ENCODE measurements around the gene AOAH. TPM values are rescaled to one million over a fixed set of nuclear protein-coding genes. Genes with fewer than 3 reads are reported as not detected.

Gene AOAH
- total and polyA plus RNA-seq, 2 donors (not counting 3 experiments of a cell fraction or from before 2014, with no cell fraction given), result not detected

DNA sequence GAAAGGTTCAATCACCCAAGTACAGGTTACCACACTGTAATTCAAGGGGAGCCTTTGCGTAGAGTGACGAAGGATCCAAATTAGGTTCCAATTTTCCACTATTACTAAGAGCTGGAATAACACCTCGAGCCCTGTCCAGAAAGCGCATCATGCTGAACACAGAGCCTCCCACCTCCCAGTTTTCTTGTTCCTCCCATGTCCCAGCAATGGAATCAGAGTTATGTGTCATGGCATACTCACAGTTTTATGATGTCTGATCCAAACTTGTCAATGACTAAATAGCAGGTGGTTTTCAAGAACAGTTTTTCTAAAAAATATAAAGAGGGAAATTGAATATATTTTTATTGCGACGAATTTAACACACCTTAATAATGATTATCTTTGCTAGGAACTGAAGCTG lies 50.6 kb downstream of the AOAH start:
- Histone ChIP-seq H2AFZ (ENCODE audit: low read depth, low read length) (no peak overlapping the region), H3K9ac (replicated peaks; ENCODE audit: extremely low read depth, insufficient read depth, low read length) (no peak overlapping the region), H3K79me2 (ENCODE audit: control insufficient read depth, insufficient read depth, low read length) (no peaks in the 10 kb centered on the region), H3K4me2 (ENCODE audit: insufficient read depth, low read length) (no peak overlapping the region), H3K9me1 (replicated peaks; ENCODE audit: control insufficient read depth, extremely low read depth, insufficient read depth, low read length) (no peaks in the 10 kb centered on the region), H3K27ac (ENCODE audit: insufficient read depth, low read depth, low read length) (no peak overlapping the region), H3K27me3 (ENCODE audit: control insufficient read depth in 2 of 2, insufficient read depth in 2 of 2, low read length in 2 of 2) (no peaks in the 10 kb centered on the region), H3K36me3 (ENCODE audit: control insufficient read depth in 2 of 2, extremely low read depth in 1 of 2, insufficient read depth in 2 of 2, low read length in 2 of 2) (no peaks in the 10 kb centered on the region), H4K20me1 (replicated peaks; ENCODE audit: control insufficient read depth, extremely low read depth, insufficient read depth, low read length) (no peaks in the 10 kb centered on the region), H3K4me3 (replicated peaks in 1 of 3; ENCODE audit: insufficient read depth in 1 of 3, low read depth in 1 of 3, low read length in 3 of 3) (no peak overlapping the region), H3K9me3 (replicated peaks; ENCODE audit: control insufficient read depth, insufficient read depth, low read length) (no peaks in the 10 kb centered on the region), H3K4me1 (ENCODE audit: control insufficient read depth, extremely low read depth, insufficient read depth, low read length) (peaks cover 5% of the 10 kb centered on the region)
- DNase-seq (ENCODE audit: low read depth, low spot score) (no peak), FAIRE-seq (no peak)
- BruUV-seq (replicated peaks), result no TSS peak
- dilution Hi-C loops (cut with MboI; ENCODE audit: extremely low pct_ligation_motif_present, low sequenced_read_pairs) (no loop called here), intact Hi-C loops (cut with micrococcal nuclease) (no loop called here)
- TF ChIP-seq, protein P1, sequence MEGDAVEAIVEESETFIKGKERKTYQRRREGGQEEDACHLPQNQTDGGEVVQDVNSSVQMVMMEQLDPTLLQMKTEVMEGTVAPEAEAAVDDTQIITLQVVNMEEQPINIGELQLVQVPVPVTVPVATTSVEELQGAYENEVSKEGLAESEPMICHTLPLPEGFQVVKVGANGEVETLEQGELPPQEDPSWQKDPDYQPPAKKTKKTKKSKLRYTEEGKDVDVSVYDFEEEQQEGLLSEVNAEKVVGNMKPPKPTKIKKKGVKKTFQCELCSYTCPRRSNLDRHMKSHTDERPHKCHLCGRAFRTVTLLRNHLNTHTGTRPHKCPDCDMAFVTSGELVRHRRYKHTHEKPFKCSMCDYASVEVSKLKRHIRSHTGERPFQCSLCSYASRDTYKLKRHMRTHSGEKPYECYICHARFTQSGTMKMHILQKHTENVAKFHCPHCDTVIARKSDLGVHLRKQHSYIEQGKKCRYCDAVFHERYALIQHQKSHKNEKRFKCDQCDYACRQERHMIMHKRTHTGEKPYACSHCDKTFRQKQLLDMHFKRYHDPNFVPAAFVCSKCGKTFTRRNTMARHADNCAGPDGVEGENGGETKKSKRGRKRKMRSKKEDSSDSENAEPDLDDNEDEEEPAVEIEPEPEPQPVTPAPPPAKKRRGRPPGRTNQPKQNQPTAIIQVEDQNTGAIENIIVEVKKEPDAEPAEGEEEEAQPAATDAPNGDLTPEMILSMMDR (IDR thresholded peaks at IDR 0.05; ENCODE audit: extremely low read depth in 1 of 2, insufficient read depth in 1 of 2, low read depth in 1 of 2, low read length in 2 of 2), result no peak
- TF ChIP-seq POLR2A (IDR thresholded peaks at IDR 0.05; ENCODE audit: low read depth, low read length), result no peak
- TF ChIP-seq FOS (IDR thresholded peaks at IDR 0.05; ENCODE audit: borderline replicate concordance, insufficient read depth, low read length), result no peak
- TF ChIP-seq POLR2AphosphoS5 (IDR thresholded peaks at IDR 0.05; ENCODE audit: insufficient read depth, low read depth, low read length), result no peak
- no peak for TF ChIP-seq EZH2 (IDR thresholded peaks at IDR 0.05; ENCODE audit: borderline replicate concordance, low read depth, low read length, severe bottlenecking)
- no peak for TF ChIP-seq GATA2 (IDR thresholded peaks at IDR 0.05; ENCODE audit: insufficient read depth, insufficient read length, low read depth, low read length)
- no peak for TF ChIP-seq MYC (IDR thresholded peaks at IDR 0.05; ENCODE audit: low read depth, low read length)
- TF ChIP-seq JUN (IDR thresholded peaks at IDR 0.05; ENCODE audit: borderline replicate concordance, insufficient read depth, insufficient read length, low read depth), result no peak
- CTCF ChIA-PET, result interaction anchor here (1.1 to 7.3 kb wide), 4 partner anchors 185 to 531 kb away, joined by 3 to 165 read pairs (median 4); no protein-coding TSS in a partner anchor
- POLR2A ChIA-PET, result no interaction called here

Measured in endothelial cell of umbilical vein (primary cell).